Measurements from ENCODE around the gene CTSS. TPM values are rescaled to one million over a fixed set of nuclear protein-coding genes. Genes with fewer than 3 reads are reported as not detected.

CTSS gene
- total RNA-seq, 1 experiment from 2014 or later, result 6.3 TPM

DNA sequence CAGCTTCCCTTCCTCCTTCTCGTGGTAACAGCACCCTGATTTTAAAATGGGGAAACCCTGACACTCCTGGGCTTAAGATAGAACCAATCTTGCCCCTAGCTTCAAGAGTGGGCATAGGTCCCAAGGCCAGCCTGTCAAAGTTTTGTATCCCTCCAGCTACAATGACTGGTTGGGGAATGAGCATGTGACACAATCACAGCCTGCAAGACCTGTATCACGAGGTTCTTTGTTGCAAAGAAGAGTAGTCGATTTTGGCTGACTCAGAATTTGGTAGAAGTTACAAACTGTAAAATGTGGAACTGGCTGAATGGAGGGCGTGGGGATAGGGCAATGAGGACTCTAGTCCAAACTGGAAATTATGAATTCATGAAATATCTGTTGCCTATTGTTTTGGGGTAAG, 23.8 kb upstream of the CTSS start:
- no peak overlapping the region for H3K27ac ChIP-seq
- CTCF ChIA-PET, result interaction anchor here (0.6 kb wide), 2 partner anchors 23 to 90 kb away, joined by 3 to 7 read pairs; no protein-coding TSS in a partner anchor
- POLR2A ChIA-PET (ENCODE audit: unreplicated experiment), result no interaction called here
- H3K79me2 ChIP-seq (ENCODE audit: low read depth), result no peaks in the 10 kb centered on the region
- TF ChIP-seq, protein P1, sequence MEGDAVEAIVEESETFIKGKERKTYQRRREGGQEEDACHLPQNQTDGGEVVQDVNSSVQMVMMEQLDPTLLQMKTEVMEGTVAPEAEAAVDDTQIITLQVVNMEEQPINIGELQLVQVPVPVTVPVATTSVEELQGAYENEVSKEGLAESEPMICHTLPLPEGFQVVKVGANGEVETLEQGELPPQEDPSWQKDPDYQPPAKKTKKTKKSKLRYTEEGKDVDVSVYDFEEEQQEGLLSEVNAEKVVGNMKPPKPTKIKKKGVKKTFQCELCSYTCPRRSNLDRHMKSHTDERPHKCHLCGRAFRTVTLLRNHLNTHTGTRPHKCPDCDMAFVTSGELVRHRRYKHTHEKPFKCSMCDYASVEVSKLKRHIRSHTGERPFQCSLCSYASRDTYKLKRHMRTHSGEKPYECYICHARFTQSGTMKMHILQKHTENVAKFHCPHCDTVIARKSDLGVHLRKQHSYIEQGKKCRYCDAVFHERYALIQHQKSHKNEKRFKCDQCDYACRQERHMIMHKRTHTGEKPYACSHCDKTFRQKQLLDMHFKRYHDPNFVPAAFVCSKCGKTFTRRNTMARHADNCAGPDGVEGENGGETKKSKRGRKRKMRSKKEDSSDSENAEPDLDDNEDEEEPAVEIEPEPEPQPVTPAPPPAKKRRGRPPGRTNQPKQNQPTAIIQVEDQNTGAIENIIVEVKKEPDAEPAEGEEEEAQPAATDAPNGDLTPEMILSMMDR (conservative IDR thresholded peaks at IDR 0.05), result no peak
- no peak for TF ChIP-seq EZH2 (IDR thresholded peaks at IDR 0.05; ENCODE audit: low read depth)
- H3K4me2 ChIP-seq, result peak overlapping the region; percentile 9; the same call in 1 of the 2 replicates
- peak in 1 of 2 experiments; percentile 65 for DNase-seq
- H3K9me2 ChIP-seq (ENCODE audit: insufficient read depth), result 0 out of 2 replicates have a peak, but pooled peaks cover 3% of the 10 kb centered on the region
- BruUV-seq (replicated peaks), result no TSS peak
- no peak overlapping the region for H3K4me3 ChIP-seq
- intact Hi-C loops (cut with micrococcal nuclease; ENCODE audit: unreplicated experiment), result no loop called here
- H3K4me1 ChIP-seq (replicated peaks; ENCODE audit: insufficient read depth), result peaks cover 8% of the 10 kb centered on the region
- H4K20me1 ChIP-seq (ENCODE audit: insufficient read depth), result no peaks in the 10 kb centered on the region
- no peaks in the 10 kb centered on the region for H3K36me3 ChIP-seq (ENCODE audit: low read depth)
- H3K9me3 ChIP-seq (ENCODE audit: insufficient read depth, low read depth), result no peaks in the 10 kb centered on the region
- no peaks in the 10 kb centered on the region for H3F3A ChIP-seq (ENCODE audit: insufficient read depth, low read depth)
- no peaks in the 10 kb centered on the region for H3K27me3 ChIP-seq (ENCODE audit: insufficient read depth, low read depth)
- H2AFZ ChIP-seq, result 0 out of 2 replicates have a peak overlapping the region, but pooled peaks have one; percentile 28

DNA sequence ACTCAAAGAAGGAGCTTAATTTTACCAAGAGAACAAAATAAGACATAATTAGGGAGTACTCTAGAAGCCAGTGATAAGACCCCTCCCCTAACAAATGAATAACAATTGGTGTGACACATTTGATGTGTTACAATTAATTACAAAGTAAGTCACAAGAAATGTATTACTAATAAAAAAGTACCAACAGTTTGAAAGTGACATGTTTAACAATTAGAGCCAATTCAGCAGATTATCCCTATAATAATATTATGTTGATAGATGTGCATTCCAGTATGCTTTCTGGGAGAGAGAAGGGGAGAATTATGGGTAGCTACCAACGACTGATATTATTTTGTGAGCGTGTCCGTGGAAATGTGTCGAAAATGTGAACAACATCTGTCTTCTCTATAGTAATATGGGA, 23.4 kb upstream of the CTSS start:
- Histone ChIP-seq H3K79me2 (ENCODE audit: low read depth) (no peaks in the 10 kb centered on the region), H2AFZ (0 out of 2 replicates have a peak overlapping the region, but pooled peaks have one; percentile 28), H3K9me2 (ENCODE audit: insufficient read depth) (0 out of 2 replicates have a peak, but pooled peaks cover 3% of the 10 kb centered on the region), H3K27ac (no peak overlapping the region), H3F3A (ENCODE audit: insufficient read depth, low read depth) (no peaks in the 10 kb centered on the region), H3K27me3 (ENCODE audit: insufficient read depth, low read depth) (no peaks in the 10 kb centered on the region), H3K4me1 (replicated peaks; ENCODE audit: insufficient read depth) (peaks cover 8% of the 10 kb centered on the region), H3K9me3 (ENCODE audit: insufficient read depth, low read depth) (no peaks in the 10 kb centered on the region), H4K20me1 (ENCODE audit: insufficient read depth) (no peaks in the 10 kb centered on the region), H3K4me3 (no peak overlapping the region), H3K36me3 (ENCODE audit: low read depth) (no peaks in the 10 kb centered on the region), H3K4me2 (no peak overlapping the region)
- no peak for DNase-seq
- BruUV-seq (replicated peaks), result no TSS peak
- intact Hi-C loops (cut with micrococcal nuclease; ENCODE audit: unreplicated experiment), result no loop called here
- no peak for TF ChIP-seq EZH2 (IDR thresholded peaks at IDR 0.05; ENCODE audit: low read depth)
- TF ChIP-seq, protein P1 (conservative IDR thresholded peaks at IDR 0.05), result no peak
- CTCF ChIA-PET, result interaction anchor here (0.6 kb wide), 2 partner anchors 24 to 90 kb away, joined by 3 to 7 read pairs; no protein-coding TSS in a partner anchor
- POLR2A ChIA-PET (ENCODE audit: unreplicated experiment), result no interaction called here

DNA sequence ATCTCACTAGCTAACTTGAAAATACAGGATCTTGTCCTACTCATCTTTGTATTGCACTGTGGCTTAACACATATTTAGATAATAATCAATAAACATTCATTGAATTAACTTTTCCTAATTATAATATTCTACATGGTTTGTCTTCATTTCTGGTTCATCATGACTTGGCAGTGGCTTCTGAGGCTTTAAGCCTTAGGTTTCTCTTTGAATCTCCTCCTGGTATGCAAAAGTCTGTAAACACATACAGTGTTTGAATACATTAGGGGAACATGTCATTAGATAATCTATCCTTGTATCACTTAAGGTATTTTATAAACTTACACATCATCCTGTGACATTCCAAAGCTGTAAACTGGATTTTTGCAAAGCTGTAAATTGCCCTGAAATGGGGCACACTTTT, 21.9 kb upstream of the CTSS start:
- Histone ChIP-seq H3K36me3 (ENCODE audit: low read depth) (no peaks in the 10 kb centered on the region), H3F3A (ENCODE audit: insufficient read depth, low read depth) (no peaks in the 10 kb centered on the region), H3K4me1 (replicated peaks; ENCODE audit: insufficient read depth) (peaks cover 8% of the 10 kb centered on the region), H3K4me2 (no peak overlapping the region), H3K4me3 (no peak overlapping the region), H2AFZ (no peak overlapping the region), H3K27ac (no peak overlapping the region), H3K79me2 (ENCODE audit: low read depth) (no peaks in the 10 kb centered on the region), H3K9me2 (ENCODE audit: insufficient read depth) (0 out of 2 replicates have a peak, but pooled peaks cover 3% of the 10 kb centered on the region), H3K27me3 (ENCODE audit: insufficient read depth, low read depth) (no peaks in the 10 kb centered on the region), H3K9me3 (ENCODE audit: insufficient read depth, low read depth) (no peaks in the 10 kb centered on the region), H4K20me1 (ENCODE audit: insufficient read depth) (no peaks in the 10 kb centered on the region)
- intact Hi-C loops (cut with micrococcal nuclease; ENCODE audit: unreplicated experiment), result no loop called here
- TF ChIP-seq, protein P1 (conservative IDR thresholded peaks at IDR 0.05), result no peak
- no peak for TF ChIP-seq EZH2 (IDR thresholded peaks at IDR 0.05; ENCODE audit: low read depth)
- POLR2A ChIA-PET (ENCODE audit: unreplicated experiment), result interaction anchor here (0.6 kb wide), 1 partner anchor 33 kb away, joined by 6 read pairs; no protein-coding TSS in a partner anchor
- BruUV-seq (replicated peaks), result no TSS peak
- CTCF ChIA-PET, result no interaction called here
- no peak for DNase-seq

Data from PC-9 (cell line).